ENCODE measurements around the gene REL.
"Not testable (repeated sequence)": the region's sequence is repeated elsewhere in the genome, so short reads cannot be mapped to it uniquely, and the experiment has no call there.

REL gene

GRCh38 chr2:60889581-60890392, 8.4 kb downstream of the REL start:
- peaks cover 18% of the 10 kb centered on the region for H3K4me1 ChIP-seq (ENCODE audit: control insufficient read depth, insufficient read depth, low read length)
- not testable (repeated sequence) for H3K9me3 ChIP-seq (ENCODE audit: control insufficient read depth, low read length); H3K4me3 ChIP-seq (ENCODE audit: low read length); H3K36me3 ChIP-seq (ENCODE audit: control insufficient read depth, insufficient read depth, low read length, severe bottlenecking); DNase-seq (ENCODE audit: low read depth); H3K9ac ChIP-seq (ENCODE audit: low read length); H3K27me3 ChIP-seq (replicated peaks; ENCODE audit: control insufficient read depth, insufficient read depth, low read length)

DNA sequence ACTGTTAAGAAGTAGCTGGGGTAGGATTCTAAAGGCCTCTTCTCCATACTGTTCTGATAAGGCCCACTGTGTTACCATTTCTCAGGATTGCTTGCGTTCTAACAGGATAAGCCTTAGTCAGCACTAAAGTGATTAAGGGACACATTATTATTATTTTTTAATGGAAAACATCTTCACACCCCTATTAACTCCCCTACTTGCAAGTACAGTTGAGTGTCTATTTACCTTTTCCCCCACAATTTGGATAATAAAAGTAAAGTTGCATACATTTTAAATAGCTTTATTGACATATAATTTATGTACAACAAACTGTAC, 9.0 kb downstream of the REL start:
- H3K4me3 ChIP-seq (ENCODE audit: low read length): no peak overlapping the region

GRCh38 chr2:60891180-60891579, 9.8 kb downstream of the REL start:
- Histone ChIP-seq H3K36me3 (ENCODE audit: control insufficient read depth, insufficient read depth, low read length, severe bottlenecking) (peaks cover 18% of the 10 kb centered on the region), H3K9ac (ENCODE audit: low read length) (no peak overlapping the region), H3K4me1 (ENCODE audit: control insufficient read depth, insufficient read depth, low read length) (peaks cover 6% of the 10 kb centered on the region), H3K4me3 (ENCODE audit: low read length) (no peak overlapping the region), H3K27me3 (replicated peaks; ENCODE audit: control insufficient read depth, insufficient read depth, low read length) (no peaks in the 10 kb centered on the region), H3K9me3 (ENCODE audit: control insufficient read depth, low read length) (no peaks in the 10 kb centered on the region)
- DNase-seq (ENCODE audit: low read depth): no peak

More for the DNA sequence above, 9.0 kb downstream of the REL start:
- Histone ChIP-seq H3K9ac (ENCODE audit: low read length) (no peak overlapping the region), H3K9me3 (ENCODE audit: control insufficient read depth, low read length) (no peaks in the 10 kb centered on the region), H3K4me1 (ENCODE audit: control insufficient read depth, insufficient read depth, low read length) (peaks cover 14% of the 10 kb centered on the region), H3K36me3 (ENCODE audit: control insufficient read depth, insufficient read depth, low read length, severe bottlenecking) (peaks cover 11% of the 10 kb centered on the region), H3K27me3 (replicated peaks; ENCODE audit: control insufficient read depth, insufficient read depth, low read length) (no peaks in the 10 kb centered on the region)
- DNase-seq (ENCODE audit: low read depth): no peak

- H3K4me3 ChIP-seq (ENCODE audit: low read length): no peak overlapping the region
- no peaks in the 10 kb centered on the region for H3K27me3 ChIP-seq (replicated peaks; ENCODE audit: control insufficient read depth, insufficient read depth, low read length)
- DNase-seq (ENCODE audit: low read depth): no peak
- no peaks in the 10 kb centered on the region for H3K9me3 ChIP-seq (ENCODE audit: control insufficient read depth, low read length)
- no peaks in the 10 kb centered on the region for H3K4me1 ChIP-seq (ENCODE audit: control insufficient read depth, insufficient read depth, low read length)
- H3K36me3 ChIP-seq (ENCODE audit: control insufficient read depth, insufficient read depth, low read length, severe bottlenecking): peaks cover 35% of the 10 kb centered on the region
- no peak overlapping the region for H3K9ac ChIP-seq (ENCODE audit: low read length)
Observed at GRCh38 chr2:60898567-60898966, 17.2 kb downstream of the REL start.

GRCh38 chr2:60899230-60899891, 18.0 kb downstream of the REL start:
- H3K9me3 ChIP-seq (ENCODE audit: control insufficient read depth, low read length): no peaks in the 10 kb centered on the region
- H3K36me3 ChIP-seq (ENCODE audit: control insufficient read depth, insufficient read depth, low read length, severe bottlenecking): peaks cover 34% of the 10 kb centered on the region
- H3K27me3 ChIP-seq (replicated peaks; ENCODE audit: control insufficient read depth, insufficient read depth, low read length): no peaks in the 10 kb centered on the region
- H3K9ac ChIP-seq (ENCODE audit: low read length): no peak overlapping the region
- no peak for DNase-seq (ENCODE audit: low read depth)
- H3K4me3 ChIP-seq (ENCODE audit: low read length): no peak overlapping the region
- H3K4me1 ChIP-seq (ENCODE audit: control insufficient read depth, insufficient read depth, low read length): no peaks in the 10 kb centered on the region

DNA sequence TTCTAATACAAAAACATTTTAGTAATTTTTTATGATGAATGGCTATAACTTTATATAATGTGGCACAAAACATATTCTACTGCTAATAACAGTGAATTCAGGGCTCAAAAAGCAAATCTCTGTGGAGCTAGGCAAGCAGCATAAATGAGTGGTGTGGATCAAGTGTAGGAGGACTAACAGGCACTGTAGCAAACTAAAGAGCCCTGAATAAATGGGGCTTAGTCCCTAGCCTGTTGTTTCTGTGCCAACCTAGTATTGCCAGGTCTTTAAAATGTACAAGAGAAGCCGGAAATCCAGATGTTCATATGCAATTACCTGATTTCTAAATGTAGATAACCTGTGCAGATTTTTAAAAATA, 18.5 kb downstream of the REL start:
- Histone ChIP-seq H3K36me3 (ENCODE audit: control insufficient read depth, insufficient read depth, low read length, severe bottlenecking) (peaks cover 31% of the 10 kb centered on the region), H3K4me3 (ENCODE audit: low read length) (no peak overlapping the region), H3K27me3 (replicated peaks; ENCODE audit: control insufficient read depth, insufficient read depth, low read length) (no peaks in the 10 kb centered on the region), H3K9ac (ENCODE audit: low read length) (no peak overlapping the region), H3K4me1 (ENCODE audit: control insufficient read depth, insufficient read depth, low read length) (no peaks in the 10 kb centered on the region), H3K9me3 (ENCODE audit: control insufficient read depth, low read length) (no peaks in the 10 kb centered on the region)
- DNase-seq (ENCODE audit: low read depth): no peak

DNA sequence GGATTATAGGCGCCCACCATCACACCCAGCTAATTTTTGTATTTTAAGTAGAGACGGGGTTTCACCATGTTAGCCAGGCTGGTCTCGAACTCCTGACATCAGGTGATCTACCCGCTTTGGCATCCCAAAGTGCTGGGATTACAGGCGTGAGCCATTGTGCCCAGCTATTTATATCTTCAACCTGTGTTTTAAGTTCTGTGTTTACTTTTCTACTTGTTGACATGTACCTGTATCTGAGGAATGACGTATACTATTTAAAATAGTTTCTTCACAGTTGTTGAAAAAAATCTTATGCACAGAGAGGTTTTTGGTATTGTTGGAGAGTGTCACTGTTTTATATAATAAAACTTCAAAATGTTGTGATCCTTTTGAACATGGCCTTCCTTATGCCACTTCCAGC, 19.9 kb downstream of the REL start:
- H3K4me3 ChIP-seq (ENCODE audit: low read length); H3K9me3 ChIP-seq (ENCODE audit: control insufficient read depth, low read length); H3K27me3 ChIP-seq (replicated peaks; ENCODE audit: control insufficient read depth, insufficient read depth, low read length); H3K4me1 ChIP-seq (ENCODE audit: control insufficient read depth, insufficient read depth, low read length); DNase-seq (ENCODE audit: low read depth); H3K9ac ChIP-seq (ENCODE audit: low read length): not testable (repeated sequence)
- peaks cover 25% of the 10 kb centered on the region for H3K36me3 ChIP-seq (ENCODE audit: control insufficient read depth, insufficient read depth, low read length, severe bottlenecking)

DNA sequence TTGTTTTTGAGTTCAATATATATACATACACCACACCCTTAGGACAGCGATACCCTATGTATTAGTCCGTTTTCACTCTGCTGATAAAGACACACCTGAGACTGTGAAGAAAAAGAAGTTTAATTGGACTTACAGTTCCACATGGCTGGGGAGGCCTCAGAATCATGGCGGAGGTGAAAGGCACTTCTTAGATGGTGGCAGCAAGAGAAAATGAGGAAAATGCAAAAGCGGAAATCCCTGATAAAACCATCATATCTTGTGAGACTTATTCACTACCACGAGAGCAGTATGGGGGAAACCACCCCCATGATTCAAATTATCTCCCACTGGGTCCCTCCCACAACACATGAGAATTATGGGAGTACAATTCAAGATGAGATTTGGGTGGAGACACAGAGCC, 24.5 kb downstream of the REL start:
- DNase-seq (ENCODE audit: low read depth): not testable (repeated sequence)

GRCh38 chr2:60906395-60906794, 25.0 kb downstream of the REL start:
- DNase-seq (ENCODE audit: low read depth): no peak
- H3K4me1 ChIP-seq (ENCODE audit: control insufficient read depth, insufficient read depth, low read length): no peaks in the 10 kb centered on the region
- no peaks in the 10 kb centered on the region for H3K9me3 ChIP-seq (ENCODE audit: control insufficient read depth, low read length)
- H3K36me3 ChIP-seq (ENCODE audit: control insufficient read depth, insufficient read depth, low read length, severe bottlenecking): peaks cover 11% of the 10 kb centered on the region
- no peak overlapping the region for H3K4me3 ChIP-seq (ENCODE audit: low read length)
- H3K27me3 ChIP-seq (replicated peaks; ENCODE audit: control insufficient read depth, insufficient read depth, low read length): no peaks in the 10 kb centered on the region
- no peak overlapping the region for H3K9ac ChIP-seq (ENCODE audit: low read length)

More for the DNA sequence above, 24.5 kb downstream of the REL start:
- H3K4me1 ChIP-seq (ENCODE audit: control insufficient read depth, insufficient read depth, low read length); H3K9me3 ChIP-seq (ENCODE audit: control insufficient read depth, low read length); H3K9ac ChIP-seq (ENCODE audit: low read length); H3K4me3 ChIP-seq (ENCODE audit: low read length); H3K27me3 ChIP-seq (replicated peaks; ENCODE audit: control insufficient read depth, insufficient read depth, low read length): not testable (repeated sequence)
- H3K36me3 ChIP-seq (ENCODE audit: control insufficient read depth, insufficient read depth, low read length, severe bottlenecking): peaks cover 13% of the 10 kb centered on the region

- Histone ChIP-seq H3K27me3 (replicated peaks; ENCODE audit: control insufficient read depth, insufficient read depth, low read length) (no peaks in the 10 kb centered on the region), H3K4me3 (ENCODE audit: low read length) (no peak overlapping the region), H3K9ac (ENCODE audit: low read length) (no peak overlapping the region), H3K36me3 (ENCODE audit: control insufficient read depth, insufficient read depth, low read length, severe bottlenecking) (peaks cover 6% of the 10 kb centered on the region), H3K4me1 (ENCODE audit: control insufficient read depth, insufficient read depth, low read length) (no peaks in the 10 kb centered on the region), H3K9me3 (ENCODE audit: control insufficient read depth, low read length) (no peaks in the 10 kb centered on the region)
- no peak for DNase-seq (ENCODE audit: low read depth)
Observed at GRCh38 chr2:60907329-60907728, 26.0 kb downstream of the REL start.

- Histone ChIP-seq H3K4me3 (ENCODE audit: low read length) (no peak overlapping the region), H3K36me3 (ENCODE audit: control insufficient read depth, insufficient read depth, low read length, severe bottlenecking) (peaks cover 12% of the 10 kb centered on the region), H3K9ac (ENCODE audit: low read length) (no peak overlapping the region), H3K9me3 (ENCODE audit: control insufficient read depth, low read length) (no peaks in the 10 kb centered on the region), H3K27me3 (replicated peaks; ENCODE audit: control insufficient read depth, insufficient read depth, low read length) (no peaks in the 10 kb centered on the region), H3K4me1 (ENCODE audit: control insufficient read depth, insufficient read depth, low read length) (peaks cover 12% of the 10 kb centered on the region)
- DNase-seq (ENCODE audit: low read depth): peak; percentile 35
Observed at GRCh38 chr2:60925994-60926740, 44.8 kb downstream of the REL start.
